GM21529 (cell line): ENCODE measurements around the gene NBPF3.
"Not testable (repeated sequence)": the region's sequence is repeated elsewhere in the genome, so short reads cannot be mapped to it uniquely, and the experiment has no call there.

Experiments
- ATAC-seq: cut with Tn5 transposase; IDR thresholded peaks from one replicate; pipeline ENCODE4 v1.9.1; 2021; ENCODE audit not compliant: unreplicated experiment

NBPF3 gene

GRCh38 chr1:21517660-21518480 is 77.9 kb downstream of the NBPF3 start:
- no peak for ATAC-seq

GRCh38 chr1:21518774-21519455 is 79.0 kb downstream of the NBPF3 start:
- ATAC-seq = no peak

- ATAC-seq = not testable (repeated sequence)
Measured at GRCh38 chr1:21519486-21520070, 79.6 kb downstream of the NBPF3 start.

GRCh38 chr1:21520899-21521716 is 81.2 kb downstream of the NBPF3 start:
- ATAC-seq = no peak

- no peak for ATAC-seq
Measured at GRCh38 chr1:21521717-21522060, 81.8 kb downstream of the NBPF3 start.

- ATAC-seq = no peak
Measured at GRCh38 chr1:21522525-21523038, 82.6 kb downstream of the NBPF3 start.

- no peak for ATAC-seq
Measured at GRCh38 chr1:21523297-21523813, 83.4 kb downstream of the NBPF3 start.

GRCh38 chr1:21524220-21524619 is 84.3 kb downstream of the NBPF3 start:
- no peak for ATAC-seq

GRCh38 chr1:21524686-21525339 is 84.9 kb downstream of the NBPF3 start:
- no peak for ATAC-seq

- ATAC-seq = no peak
Measured at GRCh38 chr1:21525340-21525717, 85.4 kb downstream of the NBPF3 start.

GRCh38 chr1:21526441-21526840 is 86.5 kb downstream of the NBPF3 start:
- no peak for ATAC-seq

GRCh38 chr1:21530368-21531016 is 90.6 kb downstream of the NBPF3 start:
- no peak for ATAC-seq

GRCh38 chr1:21531241-21531640 is 91.3 kb downstream of the NBPF3 start:
- no peak for ATAC-seq

GRCh38 chr1:21532496-21532895 is 92.6 kb downstream of the NBPF3 start:
- ATAC-seq = no peak

- ATAC-seq = no peak
Measured at GRCh38 chr1:21532992-21533534, 93.1 kb downstream of the NBPF3 start.

- no peak for ATAC-seq
Measured at GRCh38 chr1:21534146-21534545, 94.2 kb downstream of the NBPF3 start.
